Lower leg skin (tissue), 4 donors: ENCODE results near the gene XRCC1. TPM values are rescaled to one million over a fixed set of nuclear protein-coding genes. Genes with fewer than 3 reads are reported as not detected.
"Not testable (repeated sequence)": the region's sequence is repeated elsewhere in the genome, so short reads cannot be mapped to it uniquely, and the experiment has no call there.

Source experiments
- DNase-seq, 2 donors: peaks; one replicate each; pipeline ENCODE4 v3.0.0-alpha.2; 2019; ENCODE audit warnings: low spot score in 2 of 2
- H3K4me3 ChIP-seq: fragments of 200-600 bp; sonication (generic); 2 replicates; pipeline ENCODE4 v1.5.1; 2017; ENCODE audit warnings: mild to moderate bottlenecking, low read depth; ENCODE audit not compliant: poor library complexity, severe bottlenecking
- CTCF ChIP-seq, 3 donors: fragments of 450-650 bp; IDR thresholded peaks; one replicate each; pipeline ENCODE4 v1.5.1; 2016; ENCODE audit warnings: antibody characterized with exemption in 3 of 3, mild to moderate bottlenecking in 3 of 3, moderate library complexity in 2 of 3
- POLR2A ChIP-seq, 2 donors: fragments of 450-650 bp; IDR thresholded peaks; one replicate each; pipeline ENCODE4 v1.6.1; 2016 to 2017; ENCODE audit warnings: antibody characterized with exemption in 2 of 2, mild to moderate bottlenecking in 1 of 2, moderate library complexity in 1 of 2
- WGBS, 2 donors: methylation state at CpG; one replicate each; pipeline ENCODE4 v1.1.5; 2018; 5-methylcytosine and 5-hydroxymethylcytosine counted together
- intact Hi-C: fragments of 100-400 bp; cut with DNase I; formaldehyde crosslinking; loops from one replicate; pipeline ENCODE4 v1.15.0; 2023; ENCODE audit warnings: low total_unique reads
- total RNA-seq, 4 donors: library from RNA; depleted of rRNA; stranded (reverse); fragments of >200 nt; gene quantifications; one replicate each; pipeline ENCODE4 v1.1.0, GENCODE V29; 2016

The XRCC1 gene
- total RNA-seq, 4 donors from 2014 or later, result 27.9 to 37.6 (median 31.5) TPM

- DNase-seq, result no peak
- no peak overlapping the region for H3K4me3 ChIP-seq
- intact Hi-C loops, result no loop called here
- WGBS, 2 donors, result 81 to 84% methylated on average over 10 of the region's 10 CpGs
- TF ChIP-seq POLR2A (IDR thresholded peaks at IDR 0.05), result no peak
- TF ChIP-seq CTCF (IDR thresholded peaks at IDR 0.05), result no peak
Observed at GRCh38 chr19:43594081-43594697, 18.9 kb upstream of the XRCC1 start.

- no peak for DNase-seq
- intact Hi-C loops, result no loop called here
- TF ChIP-seq POLR2A (IDR thresholded peaks at IDR 0.05) (no peak), CTCF (IDR thresholded peaks at IDR 0.05) (no peak)
- H3K4me3 ChIP-seq, result no peak overlapping the region
- 90 to 93% methylated on average over 37 of the region's 37 CpGs for WGBS, 2 donors
Observed at GRCh38 chr19:43592800-43593350, 17.5 kb upstream of the XRCC1 start.

GRCh38 chr19:43591904-43592772 lies 16.8 kb upstream of the XRCC1 start:
- WGBS, 2 donors, result 95% methylated on average over 57 to 60 of the region's 63 CpGs
- intact Hi-C loops, result no loop called here
- TF ChIP-seq CTCF (IDR thresholded peaks at IDR 0.05) (no peak), POLR2A (IDR thresholded peaks at IDR 0.05) (no peak)
- no peak for DNase-seq
- no peak overlapping the region for H3K4me3 ChIP-seq

- WGBS, 2 donors, result 81 to 85% methylated on average over 6 of the region's 6 CpGs
- H3K4me3 ChIP-seq, result no peak overlapping the region
- DNase-seq, result no peak
- TF ChIP-seq POLR2A (IDR thresholded peaks at IDR 0.05) (no peak), CTCF (IDR thresholded peaks at IDR 0.05) (no peak)
- intact Hi-C loops, result no loop called here
Observed at GRCh38 chr19:43589678-43590077, 14.4 kb upstream of the XRCC1 start.

- intact Hi-C loops, result no loop called here
- no peak for TF ChIP-seq CTCF (IDR thresholded peaks at IDR 0.05)
- WGBS, 2 donors, result 87 to 88% methylated on average over 5 of the region's 5 CpGs
- no peak overlapping the region for H3K4me3 ChIP-seq
- DNase-seq, result no peak
Observed at GRCh38 chr19:43589277-43589676, 13.9 kb upstream of the XRCC1 start.

- intact Hi-C loops, H3K4me3 ChIP-seq, DNase-seq: not testable (repeated sequence)
- 93 to 98% methylated on average over 3 of the region's 3 CpGs for WGBS, 2 donors
Observed at GRCh38 chr19:43587029-43587428, 11.7 kb upstream of the XRCC1 start.
